ENCODE measurements around the gene SPACA7. TPM values are rescaled to one million over a fixed set of nuclear protein-coding genes. Genes with fewer than 3 reads are reported as not detected.

Gene SPACA7
- total and polyA plus RNA-seq, 10 of the 15 experiments (the other 5 are each of a cell fraction or from before 2014, with no cell fraction given): not detected

DNA sequence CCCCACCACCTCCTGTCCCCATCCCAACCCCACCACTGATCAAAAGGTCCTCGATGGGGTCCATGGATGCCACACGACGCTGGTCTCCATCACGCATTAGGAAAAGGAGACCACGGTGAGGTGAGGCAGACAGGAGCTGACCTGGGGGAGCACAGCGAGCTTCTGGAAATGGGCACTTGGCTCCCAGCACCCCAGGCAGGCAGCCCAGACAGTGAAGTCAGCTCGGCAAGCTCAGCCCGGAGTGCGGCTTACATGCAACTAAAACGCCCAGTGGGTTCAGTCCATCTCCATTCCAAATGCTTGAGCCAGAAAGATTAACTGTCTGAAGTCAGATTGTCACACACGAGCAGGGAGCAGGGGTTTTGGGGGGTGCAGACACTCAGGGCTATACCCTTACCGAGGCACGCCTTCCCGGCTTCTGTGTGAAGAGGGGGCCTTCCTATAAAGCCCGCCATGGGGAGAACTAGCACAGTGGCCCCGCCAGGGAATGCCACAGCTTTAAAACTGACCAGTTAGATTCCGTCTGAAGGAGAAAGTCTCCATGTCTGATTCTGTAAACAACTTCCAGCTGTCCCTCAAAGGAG, 79.4 kb downstream of the SPACA7 start:
- no peak overlapping the region for H3K27ac ChIP-seq (ENCODE audit: control insufficient read depth, insufficient read depth)
- H3K36me3 ChIP-seq (ENCODE audit: control insufficient read depth in 2 of 2, insufficient read depth in 2 of 2, low read length in 1 of 2): no peaks in the 10 kb centered on the region
- no peak overlapping the region for H3K4me3 ChIP-seq
- no peaks in the 10 kb centered on the region for H3K27me3 ChIP-seq (replicated peaks in 1 of 2; ENCODE audit: control insufficient read depth in 2 of 2, insufficient read depth in 2 of 2, low read length in 1 of 2)
- no peaks in the 10 kb centered on the region for H3K79me2 ChIP-seq (ENCODE audit: control insufficient read depth, insufficient read depth, low read length)
- ATAC-seq: no peak
- in situ Hi-C loops (cut with MboI): no loop called here
- WGBS (ENCODE audit: insufficient coverage, insufficient replicate concordance, low lambda C conversion rate, missing lambda C conversion rate): 46% methylated on average over 17 of the region's 17 CpGs
- no peaks in the 10 kb centered on the region for H3K4me1 ChIP-seq (ENCODE audit: control insufficient read depth, insufficient read depth, low read length)
- H3K9me3 ChIP-seq (replicated peaks; ENCODE audit: control insufficient read depth, insufficient read depth, low read length): no peaks in the 10 kb centered on the region
- RAD21 ChIA-PET (ENCODE audit: unreplicated experiment): no interaction called here
- H3K4me2 ChIP-seq (ENCODE audit: control insufficient read depth, insufficient read depth): no peak overlapping the region
- BruUV-seq (replicated peaks): no TSS peak
- no peak overlapping the region for H2AFZ ChIP-seq (ENCODE audit: control insufficient read depth, low read depth, low read length)
- no peak for FAIRE-seq
- H3K9ac ChIP-seq (ENCODE audit: control insufficient read depth, insufficient read depth, low read length): no peak overlapping the region
- POLR2A ChIA-PET: no interaction called here
- H4K20me1 ChIP-seq (ENCODE audit: control insufficient read depth, insufficient read depth): no peaks in the 10 kb centered on the region
- CTCF ChIA-PET: no interaction called here
- intact Hi-C loops (cut with micrococcal nuclease; ENCODE audit: unreplicated experiment): no loop called here
- TF ChIP-seq BRCA1 (IDR thresholded peaks at IDR 0.05; ENCODE audit: low read depth, low read length) (no peak), SPI1 (IDR thresholded peaks at IDR 0.05; ENCODE audit: borderline replicate concordance, insufficient read depth, low read depth, low read length) (no peak), ASH2L (IDR thresholded peaks at IDR 0.05; ENCODE audit: borderline replicate concordance, low read depth) (no peak), POLR2A (IDR thresholded peaks at IDR 0.05; ENCODE audit: low read depth, low read length) (no peak), EZH2 (IDR thresholded peaks at IDR 0.05; ENCODE audit: borderline replicate concordance, control insufficient read depth, low read depth, low read length) (no peak), POU2F2 (IDR thresholded peaks at IDR 0.05; ENCODE audit: borderline replicate concordance, low read depth, low read length) (no peak), KLF5 (IDR thresholded peaks at IDR 0.05; ENCODE audit: partially characterized antibody) (no peak), FOS (IDR thresholded peaks at IDR 0.05; ENCODE audit: borderline replicate concordance, extremely low read depth, insufficient read length) (no peak)
- TF ChIP-seq, protein P1, sequence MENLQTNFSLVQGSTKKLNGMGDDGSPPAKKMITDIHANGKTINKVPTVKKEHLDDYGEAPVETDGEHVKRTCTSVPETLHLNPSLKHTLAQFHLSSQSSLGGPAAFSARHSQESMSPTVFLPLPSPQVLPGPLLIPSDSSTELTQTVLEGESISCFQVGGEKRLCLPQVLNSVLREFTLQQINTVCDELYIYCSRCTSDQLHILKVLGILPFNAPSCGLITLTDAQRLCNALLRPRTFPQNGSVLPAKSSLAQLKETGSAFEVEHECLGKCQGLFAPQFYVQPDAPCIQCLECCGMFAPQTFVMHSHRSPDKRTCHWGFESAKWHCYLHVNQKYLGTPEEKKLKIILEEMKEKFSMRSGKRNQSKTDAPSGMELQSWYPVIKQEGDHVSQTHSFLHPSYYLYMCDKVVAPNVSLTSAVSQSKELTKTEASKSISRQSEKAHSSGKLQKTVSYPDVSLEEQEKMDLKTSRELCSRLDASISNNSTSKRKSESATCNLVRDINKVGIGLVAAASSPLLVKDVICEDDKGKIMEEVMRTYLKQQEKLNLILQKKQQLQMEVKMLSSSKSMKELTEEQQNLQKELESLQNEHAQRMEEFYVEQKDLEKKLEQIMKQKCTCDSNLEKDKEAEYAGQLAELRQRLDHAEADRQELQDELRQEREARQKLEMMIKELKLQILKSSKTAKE (IDR thresholded peaks at IDR 0.05; ENCODE audit: low read depth, poor library complexity, severe bottlenecking): no peak
- TF ChIP-seq, protein P2, sequence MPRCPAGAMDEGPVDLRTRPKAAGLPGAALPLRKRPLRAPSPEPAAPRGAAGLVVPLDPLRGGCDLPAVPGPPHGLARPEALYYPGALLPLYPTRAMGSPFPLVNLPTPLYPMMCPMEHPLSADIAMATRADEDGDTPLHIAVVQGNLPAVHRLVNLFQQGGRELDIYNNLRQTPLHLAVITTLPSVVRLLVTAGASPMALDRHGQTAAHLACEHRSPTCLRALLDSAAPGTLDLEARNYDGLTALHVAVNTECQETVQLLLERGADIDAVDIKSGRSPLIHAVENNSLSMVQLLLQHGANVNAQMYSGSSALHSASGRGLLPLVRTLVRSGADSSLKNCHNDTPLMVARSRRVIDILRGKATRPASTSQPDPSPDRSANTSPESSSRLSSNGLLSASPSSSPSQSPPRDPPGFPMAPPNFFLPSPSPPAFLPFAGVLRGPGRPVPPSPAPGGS (IDR thresholded peaks at IDR 0.05; ENCODE audit: borderline replicate concordance, insufficient read depth, low read depth, low read length, poor library complexity, severe bottlenecking): no peak
- SMC1A ChIA-PET (ENCODE audit: uncharacterized antibody, unreplicated experiment): no interaction called here
- no peak for DNase-seq (ENCODE audit: low read depth, low spot score)
